GM23248 (cell line): ENCODE measurements around the gene PRIMPOL. TPM values are rescaled to one million over a fixed set of nuclear protein-coding genes. Genes with fewer than 3 reads are reported as not detected.
A peak's percentile ranks its signal among the peaks of the same experiment; 100 is the strongest.

Experiments
- DNase-seq: peaks from one replicate; pipeline ENCODE4 v3.0.0-alpha.2; 2015
- H2AFZ ChIP-seq: fragments of 200-600 bp; sonication (generic); 2 replicates; pipeline ENCODE4 v1.6.1; 2016; ENCODE audit warnings: antibody characterized with exemption
- H3F3A ChIP-seq: fragments of 200-600 bp; sonication (generic); 2 replicates; pipeline ENCODE4 v1.6.1; 2016; ENCODE audit warnings: mild to moderate bottlenecking, antibody characterized with exemption, mixed run types; ENCODE audit not compliant: insufficient read depth
- H3K27ac ChIP-seq: fragments of 200-600 bp; sonication (generic); 2 replicates; pipeline ENCODE4 v1.5.1; 2016; ENCODE audit warnings: mild to moderate bottlenecking
- H3K27me3 ChIP-seq: fragments of 200-600 bp; sonication (generic); replicated peaks from 2 replicates; pipeline ENCODE4 v1.6.1; 2016; ENCODE audit warnings: mild to moderate bottlenecking; ENCODE audit not compliant: insufficient read depth
- H3K36me3 ChIP-seq: fragments of 200-600 bp; sonication (generic); 2 replicates; pipeline ENCODE4 v1.6.1; 2016; ENCODE audit warnings: low read depth, mild to moderate bottlenecking
- H3K4me1 ChIP-seq: fragments of 200-600 bp; sonication (generic); 2 replicates; pipeline ENCODE4 v1.6.1; 2016; ENCODE audit warnings: mild to moderate bottlenecking; ENCODE audit not compliant: insufficient read depth
- H3K4me2 ChIP-seq: fragments of 200-600 bp; sonication (generic); one replicate; pipeline ENCODE4 v1.6.1; 2016; ENCODE audit warnings: mild to moderate bottlenecking; ENCODE audit not compliant: unreplicated experiment
- H3K4me3 ChIP-seq: fragments of 200-600 bp; sonication (generic); 2 replicates; pipeline ENCODE4 v1.5.1; 2016; ENCODE audit warnings: mild to moderate bottlenecking
- H3K79me2 ChIP-seq: fragments of 200-600 bp; sonication (generic); 2 replicates; pipeline ENCODE4 v1.6.1; 2016; ENCODE audit warnings: mild to moderate bottlenecking; ENCODE audit not compliant: insufficient read depth
- H3K9ac ChIP-seq: fragments of 200-600 bp; sonication (generic); 2 replicates; pipeline ENCODE4 v1.6.1; 2016; ENCODE audit warnings: mild to moderate bottlenecking
- H3K9me2 ChIP-seq: fragments of 200-600 bp; sonication (generic); 2 replicates; pipeline ENCODE4 v1.6.1; 2016; ENCODE audit warnings: mixed run types, mild to moderate bottlenecking, moderate library complexity; ENCODE audit not compliant: insufficient read depth
- H3K9me3 ChIP-seq: fragments of 200-600 bp; sonication (generic); one replicate; pipeline ENCODE4 v1.6.1; 2017; ENCODE audit warnings: low read depth
- H4K20me1 ChIP-seq: fragments of 200-600 bp; sonication (generic); 2 replicates; pipeline ENCODE4 v1.6.0; 2016; ENCODE audit not compliant: insufficient read depth
- EZH2 ChIP-seq: fragments of 200-600 bp; sonication (generic); IDR thresholded peaks from 2 replicates; pipeline ENCODE4 v1.6.1; 2018; ENCODE audit warnings: antibody characterized with exemption, mild to moderate bottlenecking; ENCODE audit not compliant: insufficient read depth, poor library complexity, severe bottlenecking
- EZH2phosphoT487 ChIP-seq: fragments of 200-600 bp; sonication (generic); IDR thresholded peaks from 2 replicates; pipeline ENCODE4 v1.6.1; 2018; ENCODE audit warnings: antibody characterized with exemption, moderate library complexity, mild to moderate bottlenecking, low read depth; ENCODE audit not compliant: insufficient read depth
- WGBS, 2 experiments: methylation state at CpG; one replicate each; pipeline ENCODE4 v1.1.6; 2015 to 2017; ENCODE audit warnings: low lambda C conversion rate in 2 of 2, low coverage in 1 of 2; ENCODE audit errors: missing lambda C conversion rate in 2 of 2; 5-methylcytosine and 5-hydroxymethylcytosine counted together
- in situ Hi-C: fragments of 300-500 bp; cut with MboI; formaldehyde crosslinking; loops from 2 replicates; pipeline ENCODE4 v1.15.0; 2020
- polyA plus RNA-seq: library from polyadenylated mRNA; unstranded; fragments of >200 nt; fragmentation: Nextera tagmentation; extraction: Ambion mirVana; gene quantifications from 2 replicates; pipeline ENCODE4 v1.2.1, GENCODE V29; 2016
- total RNA-seq: library from RNA; depleted of rRNA; stranded (reverse); fragments of >200 nt; shearing (Covaris generic); gene quantifications from 2 replicates; pipeline ENCODE4 v1.2.3, GENCODE V29; 2014

Gene PRIMPOL
- total and polyA plus RNA-seq, 2 experiments from 2014 or later: 15.0 to 16.0 TPM

- Histone ChIP-seq H3K4me3 (no peak overlapping the region), H3F3A (peaks cover 20% of the 10 kb centered on the region), H3K9me2 (no peaks in the 10 kb centered on the region), H2AFZ (no peak overlapping the region), H3K4me1 (peaks cover 17% of the 10 kb centered on the region), H4K20me1 (no peaks in the 10 kb centered on the region), H3K27me3 (no peaks in the 10 kb centered on the region), H3K4me2 (no peak overlapping the region), H3K9ac (no peak overlapping the region), H3K27ac (no peak overlapping the region), H3K36me3 (0 out of 2 replicates have a peak, but pooled peaks cover 5% of the 10 kb centered on the region), H3K9me3 (no peaks in the 10 kb centered on the region), H3K79me2 (no peaks in the 10 kb centered on the region)
- in situ Hi-C loops: no loop called here
- no peak for TF ChIP-seq EZH2phosphoT487
- TF ChIP-seq EZH2: no peak
- WGBS, 2 experiments: 86 to 87% methylated on average over 5 of the region's 5 CpGs
- peak; percentile 6 for DNase-seq
These were observed 35.1 kb downstream of the PRIMPOL start for GRCh38 chr4:184684491-184685189.

- H2AFZ ChIP-seq: peak overlapping the region; percentile 22; the same call in 1 of the 2 replicates
- peak overlapping the region; percentile 71 for H3K27ac ChIP-seq
- no peak overlapping the region for H3K4me3 ChIP-seq
- H3K9ac ChIP-seq: peak overlapping the region; percentile 40
- in situ Hi-C loops: no loop called here
- no peaks in the 10 kb centered on the region for H3K36me3 ChIP-seq
- H4K20me1 ChIP-seq: no peaks in the 10 kb centered on the region
- WGBS, 2 experiments: 35 to 37% methylated on average over 3 of the region's 3 CpGs
- H3K4me2 ChIP-seq: peak overlapping the region; percentile 47
- peaks cover 20% of the 10 kb centered on the region for H3F3A ChIP-seq
- no peaks in the 10 kb centered on the region for H3K9me3 ChIP-seq
- H3K4me1 ChIP-seq: peaks cover 17% of the 10 kb centered on the region
- no peaks in the 10 kb centered on the region for H3K27me3 ChIP-seq
- H3K9me2 ChIP-seq: no peaks in the 10 kb centered on the region
- TF ChIP-seq EZH2phosphoT487 (no peak), EZH2 (no peak)
- no peaks in the 10 kb centered on the region for H3K79me2 ChIP-seq
- DNase-seq: no peak
These were observed 38.5 kb downstream of the PRIMPOL start for GRCh38 chr4:184688005-184688404.

GRCh38 chr4:184688447-184688846, 38.9 kb downstream of the PRIMPOL start:
- Histone ChIP-seq H3K4me1 (peaks cover 17% of the 10 kb centered on the region), H3K4me2 (peak overlapping the region; percentile 65)

GRCh38 chr4:184689681-184690080, 40.1 kb downstream of the PRIMPOL start:
- Histone ChIP-seq H3K27ac (no peak overlapping the region), H2AFZ (no peak overlapping the region), H3K4me1 (peaks cover 17% of the 10 kb centered on the region), H3K79me2 (no peaks in the 10 kb centered on the region), H3K4me2 (no peak overlapping the region), H3K9me2 (no peaks in the 10 kb centered on the region), H3K4me3 (no peak overlapping the region), H3K9me3 (no peaks in the 10 kb centered on the region), H4K20me1 (no peaks in the 10 kb centered on the region), H3K36me3 (peaks cover 4% of the 10 kb centered on the region; the same call in 1 of the 2 replicates), H3K27me3 (no peaks in the 10 kb centered on the region), H3F3A (peaks cover 20% of the 10 kb centered on the region), H3K9ac (no peak overlapping the region)
- TF ChIP-seq EZH2 (no peak), EZH2phosphoT487 (no peak)
- in situ Hi-C loops: no loop called here
- no peak for DNase-seq
- 82 to 83% methylated on average over 5 of the region's 5 CpGs for WGBS, 2 experiments

More at GRCh38 chr4:184688447-184688846, 38.9 kb downstream of the PRIMPOL start:
- Histone ChIP-seq H3K36me3 (no peaks in the 10 kb centered on the region), H3K9me2 (no peaks in the 10 kb centered on the region), H2AFZ (peak overlapping the region; percentile 22; the same call in 1 of the 2 replicates), H3K27ac (peak overlapping the region; percentile 71), H3K9me3 (no peaks in the 10 kb centered on the region), H3K27me3 (no peaks in the 10 kb centered on the region), H3K4me3 (no peak overlapping the region; the same call in 1 of the 2 replicates), H3F3A (peaks cover 20% of the 10 kb centered on the region), H4K20me1 (no peaks in the 10 kb centered on the region), H3K79me2 (no peaks in the 10 kb centered on the region), H3K9ac (peak overlapping the region; percentile 40)
- peak; percentile 97 for DNase-seq
- TF ChIP-seq EZH2 (no peak), EZH2phosphoT487 (no peak)
- in situ Hi-C loops: no loop called here
- WGBS, 2 experiments: 31% methylated on average over 11 of the region's 11 CpGs
